ENCODE data around the gene PSMD11.

Gene PSMD11

DNA sequence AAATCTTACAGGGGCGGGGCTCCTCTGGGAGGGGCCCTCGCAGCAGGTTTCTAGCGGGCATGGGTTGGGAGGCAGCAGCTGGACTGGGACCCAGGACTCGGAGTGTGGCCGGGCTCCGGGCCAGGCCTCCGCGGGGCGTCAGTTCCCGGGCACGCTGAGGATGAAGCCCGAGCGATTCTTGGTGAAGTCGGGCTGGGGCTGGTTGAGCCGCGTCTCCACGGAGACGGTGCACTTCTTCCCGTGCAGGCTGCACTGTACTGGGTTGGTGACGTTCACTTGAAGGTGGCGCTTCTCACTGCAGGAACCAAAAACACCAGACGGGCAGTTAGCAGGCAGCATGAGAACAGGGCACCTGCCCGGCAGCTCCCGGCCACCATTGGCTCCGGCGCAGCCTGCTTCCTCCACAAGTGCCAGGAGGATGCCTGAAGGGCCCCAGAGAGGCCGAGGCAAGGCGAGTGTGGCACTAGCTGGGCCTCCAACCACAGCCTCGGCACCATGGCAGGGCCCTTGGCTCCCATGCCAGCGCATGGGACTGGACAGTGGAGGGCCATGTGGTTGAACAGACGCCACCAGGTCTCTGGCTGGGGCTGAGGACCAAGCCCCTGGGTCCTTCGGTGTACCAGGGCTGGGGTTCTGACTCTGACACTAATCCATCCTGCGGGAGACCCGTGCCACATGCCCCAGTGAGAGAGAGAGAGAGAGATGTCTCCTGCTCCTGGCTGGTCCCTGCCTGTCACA is 50.5 kb downstream of the PSMD11 start:
- DNase-seq (ENCODE audit: low spot score): no peak
- TF ChIP-seq, protein P1, sequence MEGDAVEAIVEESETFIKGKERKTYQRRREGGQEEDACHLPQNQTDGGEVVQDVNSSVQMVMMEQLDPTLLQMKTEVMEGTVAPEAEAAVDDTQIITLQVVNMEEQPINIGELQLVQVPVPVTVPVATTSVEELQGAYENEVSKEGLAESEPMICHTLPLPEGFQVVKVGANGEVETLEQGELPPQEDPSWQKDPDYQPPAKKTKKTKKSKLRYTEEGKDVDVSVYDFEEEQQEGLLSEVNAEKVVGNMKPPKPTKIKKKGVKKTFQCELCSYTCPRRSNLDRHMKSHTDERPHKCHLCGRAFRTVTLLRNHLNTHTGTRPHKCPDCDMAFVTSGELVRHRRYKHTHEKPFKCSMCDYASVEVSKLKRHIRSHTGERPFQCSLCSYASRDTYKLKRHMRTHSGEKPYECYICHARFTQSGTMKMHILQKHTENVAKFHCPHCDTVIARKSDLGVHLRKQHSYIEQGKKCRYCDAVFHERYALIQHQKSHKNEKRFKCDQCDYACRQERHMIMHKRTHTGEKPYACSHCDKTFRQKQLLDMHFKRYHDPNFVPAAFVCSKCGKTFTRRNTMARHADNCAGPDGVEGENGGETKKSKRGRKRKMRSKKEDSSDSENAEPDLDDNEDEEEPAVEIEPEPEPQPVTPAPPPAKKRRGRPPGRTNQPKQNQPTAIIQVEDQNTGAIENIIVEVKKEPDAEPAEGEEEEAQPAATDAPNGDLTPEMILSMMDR (IDR thresholded peaks at IDR 0.05; ENCODE audit: extremely low read depth, missing control alignments): no peak

DNA sequence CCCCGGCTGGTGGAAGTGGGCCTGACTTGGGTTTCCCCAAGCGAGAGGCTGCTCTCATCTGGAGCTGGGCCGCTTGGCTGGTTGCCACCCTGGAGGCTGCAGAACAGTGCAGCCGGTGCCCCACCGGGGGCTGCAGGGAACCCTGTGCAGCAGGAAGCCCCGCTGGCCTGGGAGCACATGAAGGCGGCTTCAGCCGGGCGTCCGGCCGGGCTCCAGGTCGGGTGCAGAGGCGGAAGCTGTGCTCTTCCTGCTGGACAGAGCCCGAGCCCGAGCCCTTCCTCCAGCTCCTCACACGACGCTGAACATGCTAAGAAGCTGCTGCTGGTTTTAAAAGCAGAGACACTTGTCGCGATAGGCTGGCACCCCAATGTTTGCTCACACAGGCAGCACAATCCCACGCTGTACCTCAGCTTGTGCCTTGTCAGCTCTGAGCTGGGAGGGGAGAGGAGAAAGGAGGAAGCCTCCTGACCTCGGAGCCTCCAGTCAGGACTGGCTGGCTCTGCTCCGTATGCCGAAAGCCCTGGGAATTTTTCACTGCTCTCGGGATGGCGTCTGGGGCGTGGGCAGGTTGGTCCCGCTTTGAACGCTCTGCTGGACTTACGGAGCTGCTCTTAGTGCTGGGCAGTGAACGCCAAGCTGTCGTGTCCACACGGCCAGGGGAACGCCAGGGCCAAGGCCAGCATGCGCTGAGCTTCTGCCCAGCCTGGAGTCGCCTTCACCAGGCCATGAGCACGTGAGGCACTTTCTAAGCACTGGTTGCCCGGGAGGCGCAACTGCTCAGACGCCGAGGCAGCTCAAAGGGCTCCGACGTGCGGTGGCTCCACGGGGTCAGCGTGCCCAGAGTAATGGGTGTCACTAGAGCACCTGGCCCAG is 51.3 kb downstream of the PSMD11 start:
- TF ChIP-seq, protein P1 (IDR thresholded peaks at IDR 0.05; ENCODE audit: extremely low read depth, missing control alignments): no peak
- no peak for DNase-seq (ENCODE audit: low spot score)

DNA sequence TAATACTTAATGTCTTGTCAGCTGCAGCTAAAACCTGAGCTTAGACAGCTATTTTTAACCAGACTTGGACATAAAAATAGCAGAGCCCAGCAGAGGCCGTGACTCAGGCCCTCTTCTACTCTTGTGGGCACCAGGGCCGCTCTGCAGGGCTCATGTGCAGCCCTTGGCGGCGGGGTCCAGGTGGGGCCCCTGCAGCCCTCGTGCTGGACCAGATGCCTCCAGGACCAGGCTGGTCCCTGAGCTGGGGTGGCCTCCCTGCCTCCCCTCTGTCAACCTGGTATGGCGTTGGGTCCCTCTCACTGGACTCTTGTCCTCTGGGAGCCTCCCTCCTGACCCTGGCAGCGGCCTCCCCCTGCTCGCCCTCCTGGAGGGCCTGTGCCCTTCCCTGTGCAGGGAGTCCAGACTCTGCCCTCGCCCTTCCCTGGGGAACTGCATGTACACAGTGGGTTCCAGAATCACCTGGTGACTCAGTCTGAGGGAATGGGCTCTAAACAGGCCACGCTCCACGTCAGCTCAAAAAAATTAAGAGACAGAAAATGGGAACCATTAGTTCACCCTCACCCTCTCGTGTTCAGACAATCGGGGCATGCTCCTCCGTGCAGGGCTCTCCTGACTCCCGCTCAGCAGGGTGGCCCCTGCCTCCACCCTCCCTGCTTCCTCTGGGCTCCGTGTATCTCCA is 52.2 kb downstream of the PSMD11 start:
- DNase-seq (ENCODE audit: low spot score): no peak
- TF ChIP-seq, protein P1 (IDR thresholded peaks at IDR 0.05; ENCODE audit: extremely low read depth, missing control alignments): no peak

DNA sequence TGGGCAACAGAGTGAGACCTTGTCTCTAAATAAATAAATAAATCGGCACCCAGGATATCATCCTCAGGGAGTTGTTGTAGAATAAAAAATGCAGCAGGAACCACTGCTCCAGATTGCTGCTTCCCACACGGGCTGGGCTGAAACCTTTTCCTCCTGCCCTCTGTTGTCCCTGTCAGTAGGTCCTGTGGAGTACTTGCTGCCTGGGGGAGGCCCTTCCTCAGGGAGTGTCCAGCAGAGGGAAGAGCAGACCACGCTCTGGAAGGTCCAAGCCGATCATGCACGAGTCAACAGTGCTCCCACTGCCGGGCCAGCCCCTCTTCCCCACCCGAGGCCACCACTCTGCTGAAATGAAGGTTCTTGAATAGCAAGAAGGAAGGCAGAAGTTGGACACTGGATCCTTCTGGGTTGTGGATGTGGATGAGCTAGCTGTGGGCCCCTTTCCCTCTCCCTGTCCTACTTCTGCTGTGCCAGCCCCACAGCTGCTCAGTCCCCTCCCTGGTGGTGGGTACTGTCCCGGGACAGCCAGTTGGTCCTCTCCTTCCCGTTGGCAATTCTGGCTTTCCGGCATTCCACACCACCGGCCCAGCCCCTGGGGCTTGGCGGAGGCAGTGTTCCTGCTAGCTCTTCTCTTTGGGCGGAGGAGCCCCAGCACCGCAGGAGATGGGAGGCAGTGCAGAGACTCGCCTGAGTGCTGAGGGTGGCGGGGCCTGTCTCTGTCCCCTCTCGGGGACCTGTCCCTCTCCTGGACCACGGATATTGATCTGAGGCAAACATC is 53.3 kb downstream of the PSMD11 start:
- TF ChIP-seq, protein P1 (IDR thresholded peaks at IDR 0.05; ENCODE audit: extremely low read depth, missing control alignments): no peak
- DNase-seq (ENCODE audit: low spot score): no peak

DNA sequence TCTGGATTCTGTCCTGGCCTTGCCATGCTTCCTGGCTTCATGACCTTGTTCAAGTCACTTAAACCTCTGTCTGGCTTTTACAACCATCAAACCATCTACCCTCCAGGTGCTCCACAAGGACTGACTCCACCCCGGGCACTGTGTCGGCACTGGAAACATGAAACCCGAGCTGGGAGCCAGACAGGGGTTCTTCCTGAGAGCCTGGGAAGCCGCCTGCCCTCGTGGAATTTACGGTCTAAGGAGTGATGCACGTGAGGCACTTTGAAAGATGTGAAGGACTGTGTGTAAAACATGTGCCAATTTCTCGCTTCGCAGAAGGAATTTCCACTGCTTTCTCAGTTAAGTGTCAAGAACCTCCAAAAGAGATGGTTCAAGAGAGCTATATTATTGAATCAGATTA is 54.1 kb downstream of the PSMD11 start:
- TF ChIP-seq, protein P1 (IDR thresholded peaks at IDR 0.05; ENCODE audit: extremely low read depth, missing control alignments): no peak
- no peak for DNase-seq (ENCODE audit: low spot score)

DNA sequence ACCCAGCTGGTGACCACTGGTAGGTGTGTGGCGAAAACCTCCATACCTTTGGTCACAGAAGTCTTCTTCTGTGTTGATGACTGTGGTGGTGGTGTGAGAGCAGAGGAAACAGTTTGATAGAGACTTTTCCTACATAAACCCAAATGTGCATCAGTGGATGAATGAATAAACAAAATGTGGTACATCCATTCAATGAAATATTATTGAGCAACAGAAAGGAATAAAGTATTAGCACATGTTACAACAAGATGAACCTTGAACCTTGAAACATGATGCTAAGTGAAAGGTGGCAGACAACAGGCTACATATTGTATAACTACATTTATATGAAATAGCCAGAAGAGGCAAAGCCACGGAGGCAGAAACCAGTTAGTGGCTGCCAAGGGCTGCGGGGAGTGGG is 57.7 kb downstream of the PSMD11 start:
- TF ChIP-seq, protein P1 (IDR thresholded peaks at IDR 0.05; ENCODE audit: extremely low read depth, missing control alignments): no peak
- DNase-seq (ENCODE audit: low spot score): no peak
